Neural crest cell (in vitro differentiated cells): ENCODE data around the gene ENOX1. TPM values are rescaled to one million over a fixed set of nuclear protein-coding genes. Genes with fewer than 3 reads are reported as not detected.

Experiments
- DNase-seq: peaks from one replicate; pipeline ENCODE4 v3.0.0; 2021; ENCODE audit warnings: low read depth, mixed read lengths, low spot score
- H3K27ac Mint-ChIP-seq: one replicate; pipeline ENCODE4 v1.8.0; 2021; ENCODE audit warnings: mild to moderate bottlenecking, mixed read lengths; ENCODE audit not compliant: unreplicated experiment
- H3K27me3 Mint-ChIP-seq: 2 replicates; pipeline ENCODE4 v1.8.0; 2021; ENCODE audit warnings: low read depth, mild to moderate bottlenecking, mixed read lengths
- H3K36me3 Mint-ChIP-seq: 2 replicates; pipeline ENCODE4 v1.8.0; 2021; ENCODE audit warnings: low read depth, mild to moderate bottlenecking, mixed read lengths
- H3K4me1 Mint-ChIP-seq: 2 replicates; pipeline ENCODE4 v1.8.0; 2021; ENCODE audit warnings: mixed read lengths
- H3K4me3 Mint-ChIP-seq: one replicate; pipeline ENCODE4 v1.8.0; 2021; ENCODE audit warnings: mild to moderate bottlenecking, mixed read lengths
- H3K9me3 Mint-ChIP-seq: 2 replicates; pipeline ENCODE4 v1.8.0; 2021; ENCODE audit warnings: mixed read lengths
- total RNA-seq: library from RNA; stranded (reverse); gene quantifications from 2 replicates; pipeline ENCODE4 v1.2.1, GENCODE V29; 2021
- TF ChIP-seq, protein P1 (sequence below): fragments of 200-600 bp; sonication (generic); conservative IDR thresholded peaks from 2 replicates; pipeline ENCODE4 v1.5.0; 2021; ENCODE audit warnings: antibody characterized with exemption, mild to moderate bottlenecking

Gene ENOX1
- total RNA-seq, 1 donor from 2014 or later, result 3.8 TPM

DNA sequence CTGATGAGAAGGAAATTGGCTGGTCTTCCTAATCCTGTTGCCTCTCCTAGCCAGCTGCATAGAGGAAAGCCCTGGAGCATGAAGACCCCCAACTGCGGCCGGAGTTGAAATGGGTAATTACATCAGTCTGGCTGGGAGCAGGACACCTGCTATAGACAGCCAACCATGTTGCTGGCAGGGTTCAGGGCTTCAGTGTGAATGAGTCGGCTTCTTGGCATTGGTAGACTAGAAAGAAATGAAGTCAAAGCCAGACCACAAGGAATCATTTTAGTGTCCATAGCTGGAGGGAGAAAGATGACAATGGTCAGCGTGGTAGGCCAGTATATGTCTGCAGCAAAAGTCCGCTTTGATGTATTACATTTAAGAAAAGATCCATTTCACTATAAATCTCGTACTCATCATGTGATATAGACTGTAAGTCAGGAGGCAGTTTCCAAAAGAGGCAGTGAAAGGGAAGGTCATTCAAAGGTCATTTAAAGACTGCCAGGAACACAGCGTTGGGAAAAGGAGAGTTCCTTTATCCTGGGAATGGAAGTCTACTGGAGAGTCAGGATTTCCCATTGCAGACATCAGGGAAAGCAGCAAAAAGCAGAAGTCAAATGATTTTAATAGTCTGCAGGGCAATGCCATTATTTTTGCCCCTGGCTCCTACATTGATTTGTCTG lies 500.7 kb downstream of the ENOX1 start:
- Mint-ChIP-seq H3K4me1 (peaks cover 5% of the 10 kb centered on the region), H3K9me3 (no peaks in the 10 kb centered on the region), H3K27ac (no peak overlapping the region), H3K27me3 (no peaks in the 10 kb centered on the region), H3K4me3 (no peak overlapping the region), H3K36me3 (no peaks in the 10 kb centered on the region)
- DNase-seq, result no peak
- TF ChIP-seq, protein P1, sequence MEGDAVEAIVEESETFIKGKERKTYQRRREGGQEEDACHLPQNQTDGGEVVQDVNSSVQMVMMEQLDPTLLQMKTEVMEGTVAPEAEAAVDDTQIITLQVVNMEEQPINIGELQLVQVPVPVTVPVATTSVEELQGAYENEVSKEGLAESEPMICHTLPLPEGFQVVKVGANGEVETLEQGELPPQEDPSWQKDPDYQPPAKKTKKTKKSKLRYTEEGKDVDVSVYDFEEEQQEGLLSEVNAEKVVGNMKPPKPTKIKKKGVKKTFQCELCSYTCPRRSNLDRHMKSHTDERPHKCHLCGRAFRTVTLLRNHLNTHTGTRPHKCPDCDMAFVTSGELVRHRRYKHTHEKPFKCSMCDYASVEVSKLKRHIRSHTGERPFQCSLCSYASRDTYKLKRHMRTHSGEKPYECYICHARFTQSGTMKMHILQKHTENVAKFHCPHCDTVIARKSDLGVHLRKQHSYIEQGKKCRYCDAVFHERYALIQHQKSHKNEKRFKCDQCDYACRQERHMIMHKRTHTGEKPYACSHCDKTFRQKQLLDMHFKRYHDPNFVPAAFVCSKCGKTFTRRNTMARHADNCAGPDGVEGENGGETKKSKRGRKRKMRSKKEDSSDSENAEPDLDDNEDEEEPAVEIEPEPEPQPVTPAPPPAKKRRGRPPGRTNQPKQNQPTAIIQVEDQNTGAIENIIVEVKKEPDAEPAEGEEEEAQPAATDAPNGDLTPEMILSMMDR, result no peak

DNA sequence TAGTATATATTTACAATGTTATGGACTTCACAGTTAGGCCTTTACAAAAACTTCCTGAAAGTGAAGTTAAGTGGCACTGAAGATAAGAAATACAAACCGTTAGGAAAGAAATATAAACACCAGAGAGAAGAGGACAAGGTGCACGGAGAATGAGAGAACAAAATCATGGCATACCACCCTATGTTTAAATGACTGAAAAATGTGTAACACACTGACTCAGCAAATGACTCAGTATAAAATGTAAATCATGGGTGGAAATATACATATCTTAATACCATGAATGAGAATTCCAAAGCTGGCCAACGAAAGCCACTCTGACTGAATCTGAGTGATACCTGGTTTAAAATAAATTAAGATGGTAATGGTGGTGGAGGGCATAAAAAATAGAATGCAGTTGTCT lies 502.6 kb downstream of the ENOX1 start:
- H3K9me3 Mint-ChIP-seq, result no peaks in the 10 kb centered on the region
- no peak overlapping the region for H3K27ac Mint-ChIP-seq
- peaks cover 5% of the 10 kb centered on the region for H3K4me1 Mint-ChIP-seq
- H3K36me3 Mint-ChIP-seq, result no peaks in the 10 kb centered on the region
- TF ChIP-seq, protein P1, result no peak
- DNase-seq, result no peak
- no peaks in the 10 kb centered on the region for H3K27me3 Mint-ChIP-seq
- no peak overlapping the region for H3K4me3 Mint-ChIP-seq

DNA sequence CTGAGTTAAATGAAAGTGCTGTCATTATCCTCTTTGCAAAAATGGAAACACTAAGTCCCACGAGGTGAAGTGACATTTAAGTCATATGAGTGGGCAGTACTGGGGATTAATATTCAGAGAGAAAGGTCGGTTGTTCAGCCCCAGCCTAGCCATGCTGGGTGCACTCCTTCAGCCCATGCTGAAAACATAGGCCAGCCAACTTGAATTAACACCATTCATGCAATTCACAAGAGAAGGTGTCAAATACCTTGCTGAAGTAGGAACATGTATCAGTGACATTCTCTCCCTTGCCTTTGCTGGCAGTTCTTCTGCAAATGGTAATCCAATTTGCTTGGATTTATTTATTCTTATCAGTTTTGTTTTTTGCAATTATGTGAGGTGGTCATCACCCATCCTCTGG lies 507.1 kb downstream of the ENOX1 start:
- no peaks in the 10 kb centered on the region for H3K27me3 Mint-ChIP-seq
- DNase-seq, result no peak
- no peaks in the 10 kb centered on the region for H3K9me3 Mint-ChIP-seq
- no peak overlapping the region for H3K4me3 Mint-ChIP-seq
- no peak overlapping the region for H3K27ac Mint-ChIP-seq
- TF ChIP-seq, protein P1, result no peak
- no peaks in the 10 kb centered on the region for H3K36me3 Mint-ChIP-seq
- peaks cover 11% of the 10 kb centered on the region for H3K4me1 Mint-ChIP-seq

DNA sequence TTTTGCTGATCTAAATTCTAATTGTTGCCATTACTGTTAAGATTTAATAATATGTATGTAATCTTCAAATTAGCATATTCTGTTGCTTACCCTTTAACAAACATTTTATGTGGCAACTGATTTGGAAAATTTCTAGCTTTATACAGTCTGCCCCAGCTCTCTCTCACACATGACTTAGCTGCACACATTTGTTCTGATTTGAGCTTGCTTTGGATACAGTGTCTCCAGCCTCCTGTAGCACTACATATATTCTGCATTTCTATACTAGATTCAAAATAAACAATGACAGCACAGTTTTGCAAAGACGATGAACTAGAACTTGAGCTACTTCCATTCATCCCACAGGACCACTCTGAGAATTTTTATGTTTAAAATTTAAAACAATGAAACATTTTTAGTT lies 508.6 kb downstream of the ENOX1 start:
- Mint-ChIP-seq H3K36me3 (no peaks in the 10 kb centered on the region), H3K27ac (no peak overlapping the region), H3K27me3 (no peaks in the 10 kb centered on the region), H3K4me1 (peaks cover 16% of the 10 kb centered on the region), H3K4me3 (no peak overlapping the region), H3K9me3 (no peaks in the 10 kb centered on the region)
- TF ChIP-seq, protein P1, result no peak
- DNase-seq, result no peak

DNA sequence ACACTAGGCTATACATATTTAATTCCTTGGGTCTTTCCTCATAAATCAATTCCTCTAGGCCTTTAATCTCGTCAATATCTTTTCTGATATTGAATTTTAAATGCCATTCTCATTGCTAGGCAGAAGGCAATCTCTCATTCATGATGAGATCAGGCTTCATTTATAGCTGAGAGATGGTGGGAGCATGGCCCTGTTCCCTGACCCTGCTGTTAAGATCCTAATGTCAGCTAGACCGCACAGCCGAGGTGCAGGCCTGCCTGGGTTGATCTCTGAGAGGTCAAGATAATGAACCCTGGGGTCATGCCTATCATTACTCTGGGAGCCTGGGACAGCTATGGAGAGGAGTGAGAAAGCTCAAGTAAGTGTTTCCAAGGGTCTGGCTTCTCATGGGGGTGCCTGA lies 509.6 kb downstream of the ENOX1 start:
- H3K36me3 Mint-ChIP-seq, result no peaks in the 10 kb centered on the region

More for the DNA sequence above, 509.6 kb downstream of the ENOX1 start:
- no peak for DNase-seq
- Mint-ChIP-seq H3K27me3 (no peaks in the 10 kb centered on the region), H3K4me1 (peaks cover 20% of the 10 kb centered on the region), H3K27ac (no peak overlapping the region), H3K9me3 (no peaks in the 10 kb centered on the region), H3K4me3 (no peak overlapping the region)
- TF ChIP-seq, protein P1, result no peak
